ENCODE measurements around the gene ITPR3. TPM values are rescaled to one million over a fixed set of nuclear protein-coding genes. Genes with fewer than 3 reads are reported as not detected.

The ITPR3 gene
- total RNA-seq, 1 experiment from 2014 or later = 103 TPM

- Histone ChIP-seq H3K36me3 (ENCODE audit: control insufficient read depth in 1 of 2, insufficient read depth in 2 of 2, low read length in 2 of 2) (peaks cover 31 to 72% of the 10 kb centered on the region in 2 experiments), H3K27me3 (ENCODE audit: insufficient read depth, low read length) (no peaks in the 10 kb centered on the region), H3K4me1 (ENCODE audit: control insufficient read depth in 1 of 2, insufficient read depth in 2 of 2, low read length in 2 of 2) (peaks cover 4 to 8% of the 10 kb centered on the region in 2 experiments; a peak in 3 of 4 replicates), H3K9me3 (ENCODE audit: control insufficient read depth in 1 of 2, insufficient read depth in 1 of 2, low read depth in 1 of 2, low read length in 2 of 2) (no peaks in the 10 kb centered on the region), H3K27ac (ENCODE audit: low read depth, low read length) (no peak overlapping the region), H3K4me3 (replicated peaks in 1 of 2; ENCODE audit: low read depth in 1 of 2, low read length in 2 of 2) (no peak overlapping the region), H2AFZ (ENCODE audit: low read depth, low read length, poor library complexity, severe bottlenecking) (no peak overlapping the region), H3K9me2 (ENCODE audit: insufficient read depth) (no peaks in the 10 kb centered on the region), H3K9ac (ENCODE audit: low read length) (no peak overlapping the region), H4K20me1 (ENCODE audit: insufficient read depth) (no peaks in the 10 kb centered on the region), H3K79me2 (ENCODE audit: insufficient read depth, low read length) (peaks cover 9% of the 10 kb centered on the region; the same call in 1 of the 2 replicates), H3K4me2 (ENCODE audit: low read length) (no peak overlapping the region)
- ChIA-PET POLR2A (no interaction called here), CTCF (interaction anchor here (1.3 to 2.5 kb wide), 6 partner anchors 8 to 117 kb away, joined by 3 to 12 read pairs (median 6); partner anchors contain the start of gene UQCC2), RAD21 (ENCODE audit: low non-redundant PET in 1 of 2, low total read pairs in 2 of 2, uncharacterized antibody in 2 of 2, unreplicated experiment in 2 of 2) (no interaction called here)
- no peak for ATAC-seq
- no peak for TF ChIP-seq SIN3A (IDR thresholded peaks at IDR 0.05; ENCODE audit: low read depth)
- no peak for TF ChIP-seq EZH2phosphoT487 (IDR thresholded peaks at IDR 0.05; ENCODE audit: borderline replicate concordance)
- TF ChIP-seq POLR2A (IDR thresholded peaks at IDR 0.05; ENCODE audit: borderline replicate concordance, extremely low read depth, insufficient read depth, insufficient read length) = no peak
- no peak for TF ChIP-seq YY1 (IDR thresholded peaks at IDR 0.05; ENCODE audit: extremely low read depth, insufficient replicate concordance, low read depth, low read length)
- TF ChIP-seq, protein P1, sequence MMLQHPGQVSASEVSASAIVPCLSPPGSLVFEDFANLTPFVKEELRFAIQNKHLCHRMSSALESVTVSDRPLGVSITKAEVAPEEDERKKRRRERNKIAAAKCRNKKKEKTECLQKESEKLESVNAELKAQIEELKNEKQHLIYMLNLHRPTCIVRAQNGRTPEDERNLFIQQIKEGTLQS (IDR thresholded peaks at IDR 0.05) = no peak
- TF ChIP-seq ZFX (IDR thresholded peaks at IDR 0.05) = no peak
- no peak for TF ChIP-seq EGR1 (IDR thresholded peaks at IDR 0.05; ENCODE audit: low read depth)
- no peak for TF ChIP-seq POLR2AphosphoS5 (IDR thresholded peaks at IDR 0.05; ENCODE audit: low read depth, low read length)
- TF ChIP-seq, protein P2, sequence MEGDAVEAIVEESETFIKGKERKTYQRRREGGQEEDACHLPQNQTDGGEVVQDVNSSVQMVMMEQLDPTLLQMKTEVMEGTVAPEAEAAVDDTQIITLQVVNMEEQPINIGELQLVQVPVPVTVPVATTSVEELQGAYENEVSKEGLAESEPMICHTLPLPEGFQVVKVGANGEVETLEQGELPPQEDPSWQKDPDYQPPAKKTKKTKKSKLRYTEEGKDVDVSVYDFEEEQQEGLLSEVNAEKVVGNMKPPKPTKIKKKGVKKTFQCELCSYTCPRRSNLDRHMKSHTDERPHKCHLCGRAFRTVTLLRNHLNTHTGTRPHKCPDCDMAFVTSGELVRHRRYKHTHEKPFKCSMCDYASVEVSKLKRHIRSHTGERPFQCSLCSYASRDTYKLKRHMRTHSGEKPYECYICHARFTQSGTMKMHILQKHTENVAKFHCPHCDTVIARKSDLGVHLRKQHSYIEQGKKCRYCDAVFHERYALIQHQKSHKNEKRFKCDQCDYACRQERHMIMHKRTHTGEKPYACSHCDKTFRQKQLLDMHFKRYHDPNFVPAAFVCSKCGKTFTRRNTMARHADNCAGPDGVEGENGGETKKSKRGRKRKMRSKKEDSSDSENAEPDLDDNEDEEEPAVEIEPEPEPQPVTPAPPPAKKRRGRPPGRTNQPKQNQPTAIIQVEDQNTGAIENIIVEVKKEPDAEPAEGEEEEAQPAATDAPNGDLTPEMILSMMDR (IDR thresholded peaks at IDR 0.05 in 2 of 3, conservative IDR thresholded peaks at IDR 0.05 in 1 of 3; ENCODE audit: borderline replicate concordance in 1 of 3, insufficient read depth in 1 of 3, low read depth in 2 of 3, low read length in 2 of 3) = no peak
- TF ChIP-seq RAD21 (IDR thresholded peaks at IDR 0.05; ENCODE audit: low read depth) = no peak
- TF ChIP-seq ELF1 (IDR thresholded peaks at IDR 0.05; ENCODE audit: borderline replicate concordance, low read depth) = no peak
- no peak for TF ChIP-seq FOSL1 (IDR thresholded peaks at IDR 0.05; ENCODE audit: low read depth)
- TF ChIP-seq CEBPB (IDR thresholded peaks at IDR 0.05; ENCODE audit: low read depth) = no peak
- TF ChIP-seq, protein P3, sequence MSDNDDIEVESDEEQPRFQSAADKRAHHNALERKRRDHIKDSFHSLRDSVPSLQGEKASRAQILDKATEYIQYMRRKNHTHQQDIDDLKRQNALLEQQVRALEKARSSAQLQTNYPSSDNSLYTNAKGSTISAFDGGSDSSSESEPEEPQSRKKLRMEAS (IDR thresholded peaks at IDR 0.05) = no peak
- DNase-seq (ENCODE audit: low read depth, low spot score) = no peak
- BruUV-seq (replicated peaks) = no TSS peak
- intact Hi-C loops (cut with micrococcal nuclease) = loop anchor here (1.0 kb wide), 2 partner anchors 109 to 114 kb away; no protein-coding TSS in a partner anchor
Observed at GRCh38 chr6:33699739-33700138, 78.6 kb downstream of the ITPR3 start.
